ENCODE data around the gene SLC26A3.

SLC26A3 gene

GRCh38 chr7:107816011-107816566 lies 13.1 kb upstream of the SLC26A3 start:
- no peak for DNase-seq (ENCODE audit: low spot score)

GRCh38 chr7:107815254-107815882 lies 12.3 kb upstream of the SLC26A3 start:
- no peak for DNase-seq (ENCODE audit: low spot score)

- DNase-seq (ENCODE audit: low spot score) = no peak
Measured at GRCh38 chr7:107813524-107813923, 10.5 kb upstream of the SLC26A3 start.

GRCh38 chr7:107811934-107812333 lies 8.9 kb upstream of the SLC26A3 start:
- DNase-seq (ENCODE audit: low spot score) = no peak

- DNase-seq (ENCODE audit: low spot score) = no peak
Measured at GRCh38 chr7:107810626-107811025, 7.6 kb upstream of the SLC26A3 start.

GRCh38 chr7:107809179-107809578 lies 6.2 kb upstream of the SLC26A3 start:
- DNase-seq (ENCODE audit: low spot score) = no peak

- DNase-seq (ENCODE audit: low spot score) = no peak
Measured at GRCh38 chr7:107799647-107800264, 3.3 kb downstream of the SLC26A3 start.

- no peak for DNase-seq (ENCODE audit: low spot score)
Measured at GRCh38 chr7:107792364-107792763, 10.7 kb downstream of the SLC26A3 start.

GRCh38 chr7:107789647-107790046 lies 13.4 kb downstream of the SLC26A3 start:
- DNase-seq (ENCODE audit: low spot score) = no peak

- no peak for DNase-seq (ENCODE audit: low spot score)
Measured at GRCh38 chr7:107788662-107789061, 14.4 kb downstream of the SLC26A3 start.

GRCh38 chr7:107788216-107788615 lies 14.8 kb downstream of the SLC26A3 start:
- DNase-seq (ENCODE audit: low spot score) = no peak

- no peak for DNase-seq (ENCODE audit: low spot score)
Measured at GRCh38 chr7:107785926-107786325, 17.1 kb downstream of the SLC26A3 start.

GRCh38 chr7:107785170-107785569 lies 17.9 kb downstream of the SLC26A3 start:
- no peak for DNase-seq (ENCODE audit: low spot score)

GRCh38 chr7:107783648-107784047 lies 19.4 kb downstream of the SLC26A3 start:
- DNase-seq (ENCODE audit: low spot score) = no peak

- no peak for DNase-seq (ENCODE audit: low spot score)
Measured at GRCh38 chr7:107782374-107782773, 20.6 kb downstream of the SLC26A3 start.

GRCh38 chr7:107779647-107780099 lies 23.4 kb downstream of the SLC26A3 start:
- DNase-seq (ENCODE audit: low spot score) = no peak

GRCh38 chr7:107778283-107778682 lies 24.7 kb downstream of the SLC26A3 start:
- no peak for DNase-seq (ENCODE audit: low spot score)

- no peak for DNase-seq (ENCODE audit: low spot score)
Measured at GRCh38 chr7:107777702-107778101, 25.3 kb downstream of the SLC26A3 start.

- DNase-seq (ENCODE audit: low spot score) = no peak
Measured at GRCh38 chr7:107773027-107773426, 30.0 kb downstream of the SLC26A3 start.

GRCh38 chr7:107768263-107768662 lies 34.8 kb downstream of the SLC26A3 start:
- no peak for DNase-seq (ENCODE audit: low spot score)

GRCh38 chr7:107767391-107767790 lies 35.6 kb downstream of the SLC26A3 start:
- DNase-seq (ENCODE audit: low spot score) = no peak

GRCh38 chr7:107758667-107759066 lies 44.4 kb downstream of the SLC26A3 start:
- DNase-seq (ENCODE audit: low spot score) = no peak

GRCh38 chr7:107754642-107755041 lies 48.4 kb downstream of the SLC26A3 start:
- no peak for DNase-seq (ENCODE audit: low spot score)

All from SK-N-DZ (cell line).